Activated CD4-positive, CD25-positive, alpha-beta regulatory T cell (primary cell): ENCODE results near the gene IFI27L2.

Source experiments
- DNase-seq, 4 experiments: peaks; one replicate each; lab custom pipeline; 2025; lab: John Stamatoyannopoulos, UW

IFI27L2 gene

GRCh38 chr14:94123296-94123695 lies 6.1 kb downstream of the IFI27L2 start:
- DNase-seq: no peak

GRCh38 chr14:94122438-94122837 lies 7.0 kb downstream of the IFI27L2 start:
- DNase-seq: no peak

- DNase-seq: no peak
Observed at GRCh38 chr14:94121485-94121884, 7.9 kb downstream of the IFI27L2 start.

- DNase-seq: no peak
Observed at GRCh38 chr14:94120667-94121340, 8.6 kb downstream of the IFI27L2 start.

DNA sequence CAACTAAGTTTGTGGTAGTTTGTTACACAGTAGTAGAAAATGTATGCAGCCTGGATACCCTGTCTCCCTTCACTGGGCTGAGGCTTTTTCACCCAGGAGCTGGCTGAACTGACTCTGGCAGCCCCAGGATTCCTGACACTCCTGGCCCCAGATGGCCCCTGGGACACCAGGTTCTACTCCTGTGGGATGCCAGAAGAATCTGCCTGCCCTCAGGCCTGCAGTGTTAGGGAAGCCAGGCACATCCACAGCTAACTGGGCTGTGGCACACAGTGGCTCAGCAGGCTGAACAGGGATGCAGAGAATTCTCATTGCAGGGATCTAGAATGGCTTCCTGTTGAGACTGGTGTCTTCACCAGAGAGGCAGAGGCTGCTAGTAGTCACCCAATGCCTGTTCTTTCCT lies 10.3 kb downstream of the IFI27L2 start:
- DNase-seq: no peak

- no peak for DNase-seq
Observed at GRCh38 chr14:94117856-94118255, 11.5 kb downstream of the IFI27L2 start.

DNA sequence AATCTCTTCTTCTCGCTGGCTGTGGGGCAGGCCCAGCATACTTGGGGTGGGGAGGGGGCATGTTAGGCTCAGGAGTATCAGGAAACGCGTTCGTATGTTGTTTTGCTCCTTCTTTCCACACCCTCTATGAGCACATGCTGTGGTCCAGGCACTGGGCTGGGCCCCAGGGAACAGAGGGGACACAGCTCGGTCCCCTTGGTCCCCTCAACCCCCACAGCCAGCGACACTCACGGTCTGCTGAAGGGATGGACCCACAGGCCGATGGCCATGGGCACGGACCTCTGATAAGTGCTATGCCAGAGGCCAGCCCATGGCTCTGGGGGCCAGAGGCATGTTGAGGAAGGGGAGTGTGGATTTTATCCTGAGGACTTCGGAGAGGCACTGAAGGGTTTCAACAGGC lies 12.7 kb downstream of the IFI27L2 start:
- no peak for DNase-seq

DNA sequence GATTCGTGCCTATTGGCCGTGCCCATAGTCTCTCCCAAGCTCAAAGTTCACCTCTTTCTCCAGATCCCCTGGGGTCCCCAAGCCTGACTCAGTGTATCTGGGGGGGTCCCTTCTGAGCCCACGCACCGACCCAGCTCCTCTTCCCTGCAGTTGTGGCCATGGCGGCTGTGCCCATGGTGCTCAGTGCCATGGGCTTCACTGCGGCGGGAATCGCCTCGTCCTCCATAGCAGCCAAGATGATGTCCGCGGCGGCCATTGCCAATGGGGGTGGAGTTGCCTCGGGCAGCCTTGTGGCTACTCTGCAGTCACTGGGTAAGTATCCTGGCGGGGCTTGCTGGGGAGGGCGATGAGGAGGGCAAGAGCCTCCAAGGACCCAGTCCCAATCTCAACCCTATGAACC lies 13.8 kb downstream of the IFI27L2 start:
- no peak for DNase-seq

- no peak for DNase-seq
Observed at GRCh38 chr14:94115058-94115591, 14.3 kb downstream of the IFI27L2 start.

- no peak for DNase-seq
Observed at GRCh38 chr14:94114589-94115057, 14.8 kb downstream of the IFI27L2 start.

DNA sequence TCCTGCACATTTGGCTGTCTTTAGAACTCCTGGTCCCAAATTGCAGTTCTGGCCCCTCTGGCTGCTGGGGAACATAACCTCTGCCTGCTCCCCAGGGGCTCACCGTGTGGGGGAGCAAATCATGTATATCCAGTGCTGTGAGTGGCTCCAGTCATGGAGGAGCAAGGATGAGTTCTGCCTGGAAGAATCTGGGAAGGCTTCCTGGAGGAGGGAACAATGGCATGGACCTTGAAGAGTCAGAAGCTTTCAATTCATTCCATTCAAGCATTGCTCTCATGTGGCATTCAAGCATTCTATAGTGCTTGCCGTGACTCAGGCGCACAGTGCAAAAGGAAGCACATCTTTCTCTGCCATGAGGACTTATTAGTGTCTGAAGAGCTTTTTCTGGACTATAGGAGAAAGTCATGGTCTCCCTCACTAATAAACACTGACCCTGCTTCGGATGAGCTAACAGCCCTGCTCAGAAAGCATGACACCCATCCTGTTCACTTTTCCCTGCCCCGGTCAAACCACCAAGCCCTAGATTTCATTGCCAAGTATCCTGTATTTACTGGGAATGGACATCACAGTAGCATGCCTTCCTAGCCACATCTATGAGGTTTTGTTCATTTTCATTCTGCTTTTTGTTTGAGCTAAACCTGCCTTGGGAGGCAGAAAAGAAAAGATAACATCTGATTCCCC lies 15.4 kb downstream of the IFI27L2 start:
- no peak for DNase-seq

DNA sequence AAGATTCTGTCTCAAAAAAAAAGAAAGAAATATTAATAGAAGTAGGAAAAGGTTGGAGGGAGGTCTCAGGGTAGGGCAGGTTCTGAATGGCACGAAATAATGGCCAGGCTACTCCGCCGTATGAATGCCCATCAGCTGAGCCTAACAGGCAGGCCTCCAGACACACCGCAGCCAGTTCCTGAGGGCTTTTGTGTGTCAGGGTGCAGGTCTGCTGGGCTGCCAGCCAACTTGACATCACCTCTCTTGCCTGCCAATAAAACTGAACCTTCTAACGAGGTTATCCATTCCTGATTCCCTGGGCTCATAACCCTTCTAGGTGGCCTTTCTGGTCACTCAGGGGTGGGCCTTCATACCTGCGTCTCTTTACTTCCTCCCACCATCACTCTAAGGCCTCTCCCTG lies 15.9 kb downstream of the IFI27L2 start:
- no peak for DNase-seq

GRCh38 chr14:94113073-94113472 lies 16.3 kb downstream of the IFI27L2 start:
- no peak for DNase-seq

GRCh38 chr14:94112513-94113063 lies 16.8 kb downstream of the IFI27L2 start:
- no peak for DNase-seq

DNA sequence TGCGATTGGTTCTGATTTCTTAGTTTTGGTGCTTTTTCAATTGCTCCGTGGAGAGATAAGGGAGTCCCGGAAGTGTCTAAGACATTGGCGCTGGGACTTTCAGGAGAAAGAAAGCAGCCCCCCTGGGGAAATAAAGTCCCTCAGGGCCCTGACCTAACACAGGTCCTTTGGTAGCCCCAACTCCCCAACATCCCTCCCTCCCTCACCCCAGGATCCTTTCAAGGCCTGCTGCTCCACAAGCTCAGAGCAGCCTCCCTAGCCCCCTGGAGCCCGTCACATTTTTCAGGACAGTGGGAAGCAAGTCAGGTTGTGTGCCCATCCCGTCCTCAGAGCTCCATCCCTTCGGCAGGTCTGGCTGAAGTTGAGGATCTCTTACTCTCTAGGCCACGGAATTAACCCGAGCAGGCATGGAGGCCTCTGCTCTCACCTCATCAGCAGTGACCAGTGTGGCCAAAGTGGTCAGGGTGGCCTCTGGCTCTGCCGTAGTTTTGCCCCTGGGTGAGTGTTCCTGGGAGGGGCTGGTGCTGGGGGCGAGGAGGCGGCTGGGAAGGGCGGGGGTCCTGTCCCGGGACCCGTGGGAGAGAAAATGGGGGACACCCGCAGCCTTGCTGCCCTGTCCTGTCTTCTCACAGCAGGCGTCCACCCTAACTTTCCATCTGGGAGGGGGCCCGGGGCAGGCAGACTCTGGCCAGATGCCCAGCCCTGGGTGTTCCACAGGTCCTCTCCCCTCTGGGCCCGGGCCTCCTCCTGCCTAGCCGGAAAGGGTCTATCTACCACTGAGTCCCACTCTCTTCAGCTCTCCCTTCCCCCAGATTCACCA lies 17.9 kb downstream of the IFI27L2 start:
- DNase-seq: no peak

DNA sequence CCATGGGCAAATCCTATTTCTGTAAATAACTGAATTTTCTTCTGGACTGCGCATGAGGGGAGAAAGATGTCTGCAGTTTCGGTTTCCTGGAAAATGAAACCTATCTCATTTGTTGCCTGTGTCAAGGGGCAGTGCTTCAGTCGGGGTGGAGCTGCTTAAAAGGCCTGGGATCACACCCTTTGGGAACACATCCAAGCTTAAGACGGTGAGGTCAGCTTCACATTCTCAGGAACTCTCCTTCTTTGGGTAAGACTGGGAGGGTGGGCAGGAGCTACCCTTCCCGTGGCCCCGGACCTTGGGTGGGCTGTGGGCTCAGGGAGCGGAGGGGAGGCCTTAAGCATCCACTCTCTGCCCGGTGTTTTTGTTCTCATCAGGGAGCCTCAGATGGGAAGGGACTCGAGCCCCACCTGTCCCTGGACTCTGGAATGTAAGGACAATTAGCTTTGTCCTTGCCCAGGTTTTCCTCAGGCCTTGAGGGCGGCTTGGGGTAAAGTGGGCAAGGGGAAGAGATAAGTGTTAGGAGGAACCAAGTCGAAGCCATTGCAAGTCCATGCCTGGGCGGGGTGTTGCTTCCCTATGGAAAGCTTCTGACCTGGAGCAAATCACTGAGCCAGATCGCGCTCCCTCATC lies 18.7 kb downstream of the IFI27L2 start, which contains the start of gene IFI27:
Gene IFI27, plus strand, starts transcription at position 185 of the 630 bp plus-strand sequence.
- no peak for DNase-seq

DNA sequence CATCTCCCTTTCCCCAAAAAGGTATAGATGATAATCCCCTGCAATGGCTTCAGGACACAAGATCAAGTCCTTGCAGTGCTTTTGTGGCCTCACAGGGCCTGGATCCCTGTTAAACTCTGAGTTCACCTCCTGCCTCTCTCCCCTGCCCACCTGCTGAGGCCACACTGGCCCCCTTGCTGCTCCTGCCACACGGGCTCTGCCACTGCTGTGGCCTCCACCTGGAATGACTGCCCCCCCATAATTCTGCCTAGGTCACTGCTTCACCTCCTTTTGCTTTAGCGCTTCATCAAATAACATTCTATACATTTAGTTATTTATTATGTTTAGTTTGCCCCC lies 19.5 kb downstream of the IFI27L2 start:
- no peak for DNase-seq

DNA sequence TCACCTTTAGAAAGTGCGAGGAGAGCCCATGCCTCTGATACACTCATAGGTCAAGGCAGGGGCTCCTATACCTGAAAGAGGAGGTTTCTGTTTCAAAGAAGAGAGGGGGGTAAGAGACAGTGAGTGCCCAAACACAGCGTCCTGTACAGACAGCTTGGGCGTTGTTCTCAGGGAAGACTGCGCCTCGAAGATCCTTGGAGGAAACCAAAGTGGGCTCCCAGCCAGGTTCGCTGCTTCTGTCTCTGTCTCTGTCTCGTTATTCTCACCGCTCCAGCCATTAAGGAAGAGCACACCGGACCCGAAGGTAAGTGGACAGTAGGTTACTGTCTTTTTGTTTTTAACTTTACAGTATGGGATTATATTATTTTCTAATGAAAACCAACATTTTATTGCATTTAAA lies 24.7 kb downstream of the IFI27L2 start:
- no peak for DNase-seq

GRCh38 chr14:94103554-94104150 lies 25.8 kb downstream of the IFI27L2 start:
- no peak for DNase-seq

DNA sequence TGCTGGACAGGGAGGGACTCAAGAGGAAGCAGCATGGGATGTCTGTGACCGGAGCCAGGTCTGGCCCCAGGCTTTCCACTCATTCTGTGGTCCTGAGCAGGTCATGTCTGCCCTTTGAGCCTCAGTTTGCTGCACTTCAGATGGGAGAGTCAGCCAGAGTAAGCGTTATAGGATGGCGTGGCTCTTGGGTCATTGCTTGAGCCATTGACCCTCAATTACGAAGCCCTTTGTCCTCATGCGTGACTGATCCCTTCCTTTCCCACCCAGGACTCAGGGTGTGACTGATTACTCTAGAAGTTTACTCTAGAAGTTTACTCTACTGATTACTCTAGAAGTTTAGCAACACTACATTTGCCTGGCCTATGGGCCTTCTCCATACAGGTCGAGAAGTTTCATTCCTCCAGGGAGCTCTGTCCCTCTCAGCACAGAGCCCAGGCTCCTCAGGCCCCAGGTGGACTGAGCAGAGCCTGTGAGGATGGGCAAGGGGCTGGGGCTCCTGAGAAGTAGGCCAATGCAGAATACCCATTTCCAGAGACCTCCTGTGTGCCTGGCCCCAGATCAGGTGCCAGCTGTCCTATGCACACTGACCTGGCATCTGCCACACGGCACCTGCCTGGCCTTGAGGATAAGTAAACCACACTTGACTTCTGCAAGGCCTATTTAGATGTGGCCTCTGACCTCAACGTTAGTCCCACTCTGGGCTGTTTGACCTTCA lies 26.5 kb downstream of the IFI27L2 start:
- DNase-seq: no peak

DNA sequence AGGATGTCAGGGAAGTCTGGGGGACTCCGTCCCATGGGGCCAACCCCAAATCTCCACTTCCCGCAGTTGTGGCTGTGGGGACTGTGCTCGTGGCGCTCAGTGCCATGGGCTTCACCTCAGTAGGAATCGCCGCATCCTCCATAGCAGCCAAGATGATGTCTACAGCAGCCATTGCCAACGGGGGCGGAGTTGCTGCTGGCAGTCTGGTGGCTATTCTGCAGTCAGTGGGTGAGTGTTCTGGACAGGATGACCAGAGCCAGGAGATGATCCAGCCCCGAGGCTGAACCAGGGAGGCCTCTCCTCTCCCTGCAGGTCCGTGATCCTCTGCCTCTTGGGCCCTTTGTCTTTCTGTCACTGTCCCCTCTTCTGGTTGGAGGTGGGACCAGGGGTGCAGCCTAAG lies 27.7 kb downstream of the IFI27L2 start:
- no peak for DNase-seq
